HepG2 (cell line): ENCODE data around the gene EDN3.

Experiments
- CHD2 ChIP-seq: IDR thresholded peaks from 2 replicates; pipeline ENCODE4 v1.6.1; 2011; ENCODE audit warnings: low read depth, low read length, improper control_type of control experiment
- FUBP1 ChIP-seq: sonication (generic); formaldehyde crosslinking; IDR thresholded peaks from 2 replicates; pipeline ENCODE4 v1.5.1; 2020; ENCODE audit warnings: missing genetic modification reagents, mild to moderate bottlenecking, borderline replicate concordance
- JUN ChIP-seq: sonication (generic); formaldehyde crosslinking; IDR thresholded peaks from 2 replicates; pipeline ENCODE4 v1.4.0; 2020; ENCODE audit warnings: mild to moderate bottlenecking, missing genetic modification reagents
- RBAK ChIP-seq: sonication (generic); formaldehyde crosslinking; IDR thresholded peaks from 2 replicates; pipeline ENCODE4 v1.5.1; 2020; ENCODE audit warnings: mild to moderate bottlenecking, missing genetic modification reagents
- RXRA ChIP-seq: sonication (generic); formaldehyde crosslinking; IDR thresholded peaks from 2 replicates; pipeline ENCODE4 v1.5.1; 2020; ENCODE audit warnings: missing genetic modification reagents
- SETDB1 ChIP-seq: sonication (generic); formaldehyde crosslinking; IDR thresholded peaks from 2 replicates; pipeline ENCODE4 v1.5.1; 2020; ENCODE audit warnings: missing genetic modification reagents, mild to moderate bottlenecking, borderline replicate concordance
- SP1 ChIP-seq, 2 experiments: fragments of 450-650 bp in 1 of 2; sonication (generic) in 1 of 2; formaldehyde crosslinking in 1 of 2; IDR thresholded peaks; 2 replicates each; pipeline versions ENCODE4 v1.4.0 to v1.6.1; 2016 to 2020; ENCODE audit warnings: missing genetic modification reagents in 1 of 2
- ZFX ChIP-seq: sonication (generic); formaldehyde crosslinking; IDR thresholded peaks from 2 replicates; pipeline ENCODE4 v1.4.0; 2020; ENCODE audit warnings: mild to moderate bottlenecking, low read depth, missing genetic modification reagents, moderate library complexity
- ZHX1 ChIP-seq: sonication (generic); formaldehyde crosslinking; IDR thresholded peaks from 2 replicates; pipeline ENCODE4 v1.8.1; 2022; ENCODE audit warnings: low read depth, mild to moderate bottlenecking, missing genetic modification reagents
- ZNF160 ChIP-seq: sonication (generic); formaldehyde crosslinking; IDR thresholded peaks from 2 replicates; pipeline ENCODE4 v1.8.0; 2022; ENCODE audit warnings: mild to moderate bottlenecking, inconsistent platforms, missing genetic modification reagents
- ZNF567 ChIP-seq: sonication (generic); formaldehyde crosslinking; IDR thresholded peaks from 2 replicates; pipeline ENCODE4 v1.8.1; 2023; ENCODE audit warnings: mild to moderate bottlenecking, missing genetic modification reagents, borderline replicate concordance
- ZNF776 ChIP-seq: sonication (generic); formaldehyde crosslinking; IDR thresholded peaks from 2 replicates; pipeline ENCODE4 v1.4.0; 2020; ENCODE audit warnings: mild to moderate bottlenecking, missing genetic modification reagents

GRCh38 chr20:59349277-59349676 is 48.9 kb downstream of the EDN3 start:
- TF ChIP-seq JUN (CRISPR knock-in tag) = no peak
- no peak for TF ChIP-seq CHD2
- no peak for TF ChIP-seq ZNF567
- TF ChIP-seq FUBP1 (CRISPR knock-in tag) = no peak
- TF ChIP-seq RXRA (CRISPR knock-in tag) = no peak
- TF ChIP-seq SP1 (IDR thresholded peaks at IDR 0.05) = peak; percentile 60; the same call in 1 of the 2 replicates
- TF ChIP-seq SP1 (CRISPR knock-in tag; IDR thresholded peaks at IDR 0.05) = no peak
- TF ChIP-seq SETDB1 (CRISPR knock-in tag) = no peak
- no peak for TF ChIP-seq RBAK (CRISPR knock-in tag)
- TF ChIP-seq ZNF160 (CRISPR knock-in tag) = no peak
- no peak for TF ChIP-seq ZNF776 (CRISPR knock-in tag)
- no peak for TF ChIP-seq ZHX1 (CRISPR knock-in tag)
- TF ChIP-seq ZFX (CRISPR knock-in tag) = no peak
